ENCODE measurements around the gene MYO15B. TPM values are rescaled to one million over a fixed set of nuclear protein-coding genes. Genes with fewer than 3 reads are reported as not detected.
A peak's percentile ranks its signal among the peaks of the same experiment; 100 is the strongest.

Gene MYO15B
- 2.4 and 7.2 TPM in 2 replicates for polyA plus RNA-seq
- polyA minus RNA-seq = 1.9 TPM in 1 of 2 replicates, not detected in the other

DNA sequence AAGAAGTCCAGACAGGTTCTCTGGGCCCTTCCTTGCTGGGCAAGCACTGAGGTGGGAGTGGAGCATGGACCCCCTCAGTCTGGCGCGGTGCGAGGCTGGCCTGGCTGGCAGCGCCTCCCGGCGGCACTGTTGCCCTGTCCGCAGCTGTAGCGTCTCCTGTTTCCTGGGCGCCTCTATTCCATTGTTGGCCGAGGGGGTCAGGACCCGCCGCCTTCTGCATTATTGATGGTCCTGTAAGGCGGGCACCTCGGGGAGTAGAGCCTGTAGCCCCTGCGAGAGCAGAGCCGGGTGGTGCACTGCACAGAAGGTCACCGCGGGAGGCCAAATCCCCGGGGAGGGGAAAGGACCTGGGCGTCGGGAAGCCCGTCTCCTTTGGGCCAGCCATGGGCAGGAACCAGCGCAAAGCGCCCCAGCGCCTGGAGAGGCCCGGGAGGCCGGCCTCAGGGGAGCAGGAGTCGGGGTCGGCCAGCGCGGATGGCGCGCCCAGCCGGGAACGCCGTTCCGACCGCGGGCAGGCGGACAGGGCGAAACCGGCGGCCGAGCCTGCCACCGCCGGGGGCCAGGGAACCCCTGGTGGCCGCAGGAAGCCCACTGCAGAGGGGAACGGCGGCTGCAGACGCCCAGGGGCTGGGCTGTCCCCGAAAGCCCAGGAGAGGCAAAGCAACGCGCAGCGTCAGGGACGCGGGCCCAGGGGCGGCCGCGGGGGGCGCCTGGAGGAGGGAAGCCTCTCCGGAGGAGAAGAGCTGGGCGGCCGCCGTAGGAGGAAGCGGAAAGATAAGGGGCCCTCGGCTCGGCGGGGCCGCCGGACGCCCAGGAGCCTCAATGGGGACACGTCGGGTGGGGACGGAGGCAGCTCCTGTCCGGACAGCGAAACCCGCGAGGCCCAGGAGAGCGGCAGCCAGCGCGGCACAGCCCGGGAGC, at the start of gene MYO15B:
TSS of gene MYO15B (plus strand) at position 126 of the 921 bp plus-strand sequence. CDS start at position 384, 258 bp downstream.
- peaks cover 25% of the 10 kb centered on the region for H3K27me3 ChIP-seq (ENCODE audit: insufficient read depth, low read depth, low read length)
- H4K20me1 ChIP-seq (ENCODE audit: insufficient read depth) = no peaks in the 10 kb centered on the region
- H3K36me3 ChIP-seq (ENCODE audit: insufficient read depth, low read length) = no peaks in the 10 kb centered on the region
- H2AFZ ChIP-seq (ENCODE audit: low read depth, low read length) = no peak within 1 kb of the TSS
- H3F3A ChIP-seq (ENCODE audit: insufficient read depth, low read length, poor library complexity, severe bottlenecking) = no peaks in the 10 kb centered on the region
- H3K27ac ChIP-seq (ENCODE audit: low read length) = no peak within 1 kb of the TSS
- no peak within 1 kb of the TSS for H3K9ac ChIP-seq (ENCODE audit: low read length)
- no peaks in the 10 kb centered on the region for H3K9me3 ChIP-seq (ENCODE audit: low read length)
- H3K4me2 ChIP-seq (ENCODE audit: low read length) = no peak within 1 kb of the TSS
- H3K4me3 ChIP-seq (ENCODE audit: low read length) = peak within 1 kb of the TSS; percentile 35
- TF ChIP-seq EZH2 (IDR thresholded peaks at IDR 0.05; ENCODE audit: borderline replicate concordance, insufficient read depth, low read length, poor library complexity, severe bottlenecking) = no peak
- no peak for TF ChIP-seq POLR2AphosphoS5 (IDR thresholded peaks at IDR 0.05)
- TF ChIP-seq REST (IDR thresholded peaks at IDR 0.05; ENCODE audit: borderline replicate concordance) = no peak
- no peak for TF ChIP-seq CTCF (IDR thresholded peaks at IDR 0.05; ENCODE audit: poor library complexity, severe bottlenecking)
- TF ChIP-seq MXI1 (conservative IDR thresholded peaks at IDR 0.05; ENCODE audit: poor library complexity, severe bottlenecking) = no peak
- no peak for TF ChIP-seq SMC3 (conservative IDR thresholded peaks at IDR 0.05; ENCODE audit: poor library complexity)
- TF ChIP-seq RAD21 (conservative IDR thresholded peaks at IDR 0.05) = no peak
- no peak for TF ChIP-seq TAF1 (IDR thresholded peaks at IDR 0.05; ENCODE audit: low read depth)
- TF ChIP-seq EP300 (conservative IDR thresholded peaks at IDR 0.05; ENCODE audit: poor library complexity, severe bottlenecking) = no peak
- H3K79me2 ChIP-seq (replicated peaks; ENCODE audit: insufficient read depth, low read length) = no peaks in the 10 kb centered on the region
- H3K9me2 ChIP-seq (ENCODE audit: insufficient read depth, low read length) = no peaks in the 10 kb centered on the region

GRCh38 chr17:75539967-75540729, 47.5 kb upstream of the MYO15B start:
- no peaks in the 10 kb centered on the region for H3K9me3 ChIP-seq (ENCODE audit: low read length)
- H3K9me2 ChIP-seq (ENCODE audit: insufficient read depth, low read length) = no peaks in the 10 kb centered on the region
- H3K4me2 ChIP-seq (ENCODE audit: low read length) = no peak overlapping the region
- no peaks in the 10 kb centered on the region for H4K20me1 ChIP-seq (ENCODE audit: insufficient read depth)
- H3K27ac ChIP-seq (ENCODE audit: low read length) = no peak overlapping the region
- H3K36me3 ChIP-seq (ENCODE audit: insufficient read depth, low read length) = no peaks in the 10 kb centered on the region
- H3K79me2 ChIP-seq (replicated peaks; ENCODE audit: insufficient read depth, low read length) = no peaks in the 10 kb centered on the region
- no peak overlapping the region for H3K4me3 ChIP-seq (ENCODE audit: low read length)
- TF ChIP-seq EP300 (conservative IDR thresholded peaks at IDR 0.05; ENCODE audit: poor library complexity, severe bottlenecking) (no peak), RAD21 (conservative IDR thresholded peaks at IDR 0.05) (no peak), TAF1 (IDR thresholded peaks at IDR 0.05; ENCODE audit: low read depth) (no peak)
- H3K9ac ChIP-seq (ENCODE audit: low read length) = no peak overlapping the region
- no peaks in the 10 kb centered on the region for H3F3A ChIP-seq (ENCODE audit: insufficient read depth, low read length, poor library complexity, severe bottlenecking)
- no peaks in the 10 kb centered on the region for H3K27me3 ChIP-seq (ENCODE audit: insufficient read depth, low read depth, low read length)
- no peak overlapping the region for H2AFZ ChIP-seq (ENCODE audit: low read depth, low read length)
